Ovary (tissue), 9 donors: ENCODE measurements around the gene EEF1AKMT3. TPM values are rescaled to one million over a fixed set of nuclear protein-coding genes. Genes with fewer than 3 reads are reported as not detected.
A peak's percentile ranks its signal among the peaks of the same experiment; 100 is the strongest.

Experiments used
- DNase-seq, 5 donors: peaks; one replicate each; pipeline ENCODE4 v3.0.0-alpha.2; 2019 to 2020
- H3K27ac ChIP-seq, 2 donors: fragments of 200-600 bp; one replicate each; pipeline versions ENCODE4 v1.5.1 to v1.8.0; 2019 to 2022
- H3K27me3 ChIP-seq: fragments of 200-600 bp; one replicate; pipeline ENCODE4 v1.8.0; 2022
- H3K36me3 ChIP-seq: fragments of 200-600 bp; sonication (generic); one replicate; pipeline ENCODE4 v1.5.1; 2019
- H3K4me1 ChIP-seq: one replicate; pipeline ENCODE4 v1.8.1; 2013; ENCODE audit warnings: mild to moderate bottlenecking, moderate library complexity; ENCODE audit not compliant: insufficient read depth
- H3K4me3 ChIP-seq: fragments of 200-600 bp; sonication (generic); one replicate; pipeline ENCODE4 v1.5.1; 2017
- H3K9me3 ChIP-seq, 2 donors: fragments of 200-600 bp in 1 of 2; sonication (generic) in 1 of 2; one replicate each; pipeline versions ENCODE4 v1.5.1 to v1.8.1; 2013 to 2019; ENCODE audit warnings: mild to moderate bottlenecking in 1 of 2, moderate library complexity in 1 of 2
- EP300 ChIP-seq: sonication (generic); formaldehyde crosslinking; IDR thresholded peaks from one replicate; pipeline ENCODE4 v1.6.1; 2017; ENCODE audit warnings: antibody characterized with exemption
- POLR2A ChIP-seq: fragments of 450-650 bp; IDR thresholded peaks from one replicate; pipeline ENCODE4 v1.6.1; 2017; ENCODE audit warnings: antibody characterized with exemption, mild to moderate bottlenecking, moderate library complexity
- WGBS, 3 donors: extraction: QIAGEN DNeasy Blood & Tissue Kit in 1 of 3; methylation state at CpG; one replicate each; pipeline versions ENCODE4 v1.1.5 to v1.1.7; 2013 to 2017; 5-methylcytosine and 5-hydroxymethylcytosine counted together
- intact Hi-C, 4 donors: fragments of 100-400 bp; cut with DNase I; formaldehyde crosslinking; loops; one replicate each; pipeline versions ENCODE4 v1.11.0 to v1.15.1; 2022 to 2023
- polyA plus RNA-seq, 2 donors: library from polyadenylated mRNA; stranded (reverse); fragments of 200-250 nt in 1 of 2; fragments of 350-450 nt in 1 of 2; fragmentation: Illumina TruSeq in 1 of 2; extraction: RNeasy Lipid Tissue Mini Kit (QIAGEN cat#74804) in 1 of 2; gene quantifications; one replicate each; pipeline ENCODE4 v1.2.3, GENCODE V29; 2013 to 2014
- total RNA-seq, 7 donors: library from RNA; depleted of rRNA in 2 of 7; stranded (reverse); fragments of >200 nt in 2 of 7; fragmentation: NEBNext Ultra II Directional in 3 of 7; extraction: Animal tissue kit (Norgen Biotek cat#: 25700) in 3 of 7; gene quantifications; one replicate each; pipeline versions ENCODE4 v1.1.0 to v1.2.4, GENCODE V29; 2016 to 2023
- TF ChIP-seq, protein P1 (sequence below), 3 donors: fragments of 450-650 bp in 2 of 3; fragments of 200-600 bp in 1 of 3; IDR thresholded peaks; one replicate each; pipeline versions ENCODE4 v1.5.1 to v1.8.0; 2016 to 2022; ENCODE audit warnings: antibody characterized with exemption in 3 of 3, mild to moderate bottlenecking in 1 of 3
- donor health status: DM: no; HTN: no; CAD: no; lungs with moderate emphysema.
- donor health status: DM: no; HTN: no; CAD: no.
- donor health status: Bipolar disorder and iron deficiency.
- donor health status: DM: yes; HTN: yes; CAD: no.
- donor health status: DM: no; HTN: no; CAD: no.
- donor health status: DM: yes; HTN: yes; CAD: no.

The EEF1AKMT3 gene
- total and polyA plus RNA-seq, 9 donors = 10.4 to 18.0 (median 15.0) TPM

GRCh38 chr12:57743769-57744168 lies 28.6 kb upstream of the EEF1AKMT3 start:
- Histone ChIP-seq H3K27me3 (no peaks in the 10 kb centered on the region), H3K27ac (no peak overlapping the region), H3K4me3 (no peak overlapping the region), H3K36me3 (no peaks in the 10 kb centered on the region), H3K9me3 (no peaks in the 10 kb centered on the region), H3K4me1 (peaks cover 7% of the 10 kb centered on the region)
- intact Hi-C loops = no loop called here
- no peak for DNase-seq
- 84 to 86% (median 86%) methylated on average over 2 of the region's 2 CpGs for WGBS, 3 donors
- TF ChIP-seq, protein P1, sequence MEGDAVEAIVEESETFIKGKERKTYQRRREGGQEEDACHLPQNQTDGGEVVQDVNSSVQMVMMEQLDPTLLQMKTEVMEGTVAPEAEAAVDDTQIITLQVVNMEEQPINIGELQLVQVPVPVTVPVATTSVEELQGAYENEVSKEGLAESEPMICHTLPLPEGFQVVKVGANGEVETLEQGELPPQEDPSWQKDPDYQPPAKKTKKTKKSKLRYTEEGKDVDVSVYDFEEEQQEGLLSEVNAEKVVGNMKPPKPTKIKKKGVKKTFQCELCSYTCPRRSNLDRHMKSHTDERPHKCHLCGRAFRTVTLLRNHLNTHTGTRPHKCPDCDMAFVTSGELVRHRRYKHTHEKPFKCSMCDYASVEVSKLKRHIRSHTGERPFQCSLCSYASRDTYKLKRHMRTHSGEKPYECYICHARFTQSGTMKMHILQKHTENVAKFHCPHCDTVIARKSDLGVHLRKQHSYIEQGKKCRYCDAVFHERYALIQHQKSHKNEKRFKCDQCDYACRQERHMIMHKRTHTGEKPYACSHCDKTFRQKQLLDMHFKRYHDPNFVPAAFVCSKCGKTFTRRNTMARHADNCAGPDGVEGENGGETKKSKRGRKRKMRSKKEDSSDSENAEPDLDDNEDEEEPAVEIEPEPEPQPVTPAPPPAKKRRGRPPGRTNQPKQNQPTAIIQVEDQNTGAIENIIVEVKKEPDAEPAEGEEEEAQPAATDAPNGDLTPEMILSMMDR (IDR thresholded peaks at IDR 0.05) = no peak
- TF ChIP-seq POLR2A = no peak
- TF ChIP-seq EP300 = no peak

DNA sequence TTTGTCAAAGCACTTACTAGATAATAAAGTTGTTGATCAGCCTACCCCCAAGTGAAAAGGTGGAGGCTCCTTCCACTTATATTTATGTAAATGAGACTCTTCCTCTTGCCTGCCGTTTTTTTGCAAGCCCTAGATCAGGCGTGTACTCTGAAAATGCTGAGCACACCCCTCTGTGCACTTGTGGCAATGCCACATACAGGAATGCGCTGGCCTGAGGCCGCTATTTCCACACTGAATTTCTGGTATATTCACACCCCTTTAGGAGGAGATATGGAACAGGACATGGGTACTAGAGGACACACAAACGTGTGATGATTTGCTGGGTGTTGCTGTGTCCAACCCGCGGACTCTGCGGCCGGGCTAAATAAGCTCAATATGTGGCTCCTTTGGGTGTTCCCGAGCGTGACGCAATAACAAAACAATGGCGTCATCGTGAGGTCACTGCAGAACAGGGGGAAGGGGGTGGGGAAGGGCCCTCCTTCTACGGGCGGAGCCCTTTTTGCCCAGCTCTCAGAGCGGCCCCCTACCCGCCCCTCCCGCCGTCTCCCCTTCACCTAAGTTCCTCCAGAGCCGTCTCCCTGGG lies 28.1 kb upstream of the EEF1AKMT3 start:
- Histone ChIP-seq H3K27me3 (no peaks in the 10 kb centered on the region), H3K9me3 (no peaks in the 10 kb centered on the region), H3K4me1 (peaks cover 7% of the 10 kb centered on the region), H3K36me3 (no peaks in the 10 kb centered on the region), H3K4me3 (peak overlapping the region; percentile 56), H3K27ac (peak overlapping the region; percentile 92 to 95)
- intact Hi-C loops = no loop called here
- peak; percentile 60 to 86 (median 84) for DNase-seq
- WGBS, 3 donors = 3 to 5% (median 4%) methylated on average over 21 of the region's 21 CpGs
- no peak for TF ChIP-seq EP300
- TF ChIP-seq POLR2A = no peak
- TF ChIP-seq, protein P1 (IDR thresholded peaks at IDR 0.05) = no peak

DNA sequence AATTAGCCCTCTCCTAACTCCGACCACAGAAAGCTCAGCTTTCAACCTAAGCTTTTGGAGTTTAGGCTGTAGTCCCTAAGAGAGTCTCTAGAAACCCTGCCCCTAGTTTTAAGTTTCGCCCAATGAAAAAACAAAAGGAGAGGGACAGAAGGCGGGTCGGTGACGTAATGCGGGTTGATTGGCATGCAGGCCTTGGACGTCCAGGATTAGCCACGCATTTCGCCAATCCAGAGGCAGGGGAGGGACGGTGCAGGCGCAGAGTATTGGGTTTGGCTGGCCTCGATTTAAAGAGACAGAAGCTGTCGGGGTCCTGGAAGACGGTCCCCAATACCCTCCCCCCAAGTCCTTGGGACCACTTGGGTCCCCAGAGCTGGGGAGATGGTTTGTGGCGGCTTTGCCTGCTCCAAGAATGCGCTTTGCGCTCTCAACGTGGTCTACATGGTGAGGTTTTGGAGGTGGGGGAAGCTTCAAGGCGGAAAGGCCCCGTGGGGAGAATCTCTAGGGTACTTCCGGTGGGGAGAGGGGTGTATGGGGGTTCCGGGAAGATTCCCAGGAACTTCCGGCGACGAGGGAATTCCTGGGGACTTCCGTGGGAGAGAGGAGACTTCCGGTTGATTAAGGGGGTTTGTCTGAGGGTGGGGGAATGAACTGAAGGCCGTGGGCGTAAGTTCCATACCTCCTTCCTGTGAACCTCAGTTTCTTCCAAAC lies 27.5 kb upstream of the EEF1AKMT3 start, which contains the start of gene TSPAN31:
TSS of gene TSPAN31 (plus strand) at position 263 of the 708 bp plus-strand sequence. CDS start at position 379, 116 bp downstream.
- no peaks in the 10 kb centered on the region for H3K9me3 ChIP-seq
- H3K27me3 ChIP-seq = no peaks in the 10 kb centered on the region
- TF ChIP-seq POLR2A (peak; percentile 74), EP300 (no peak)
- no peaks in the 10 kb centered on the region for H3K36me3 ChIP-seq
- DNase-seq = peak; percentile 95 to 98 (median 96)
- H3K4me1 ChIP-seq = peaks cover 7% of the 10 kb centered on the region
- peak within 1 kb of the TSS; percentile 56 for H3K4me3 ChIP-seq
- H3K27ac ChIP-seq = peak within 1 kb of the TSS; percentile 92 to 95
- intact Hi-C loops = no loop called here
- WGBS, 3 donors = 0 to 1% (median 0%) methylated on average over 29 of the region's 29 CpGs

GRCh38 chr12:57745485-57745881 lies 26.9 kb upstream of the EEF1AKMT3 start:
- peak overlapping the region; percentile 92 to 95 for H3K27ac ChIP-seq
- no peaks in the 10 kb centered on the region for H3K9me3 ChIP-seq
- peaks cover 7% of the 10 kb centered on the region for H3K4me1 ChIP-seq
- no peak for DNase-seq
- no peaks in the 10 kb centered on the region for H3K36me3 ChIP-seq
- H3K4me3 ChIP-seq = peak overlapping the region; percentile 56
- TF ChIP-seq EP300 (no peak), POLR2A (no peak)
- TF ChIP-seq, protein P1 (IDR thresholded peaks at IDR 0.05) = no peak
- intact Hi-C loops = no loop called here
- no peaks in the 10 kb centered on the region for H3K27me3 ChIP-seq
- WGBS, 3 donors = 15 to 28% (median 25%) methylated on average over 8 of the region's 8 CpGs

GRCh38 chr12:57746025-57746424 lies 26.4 kb upstream of the EEF1AKMT3 start:
- DNase-seq = no peak
- Histone ChIP-seq H3K36me3 (no peaks in the 10 kb centered on the region), H3K27me3 (no peaks in the 10 kb centered on the region), H3K4me1 (peaks cover 7% of the 10 kb centered on the region), H3K9me3 (no peaks in the 10 kb centered on the region), H3K4me3 (no peak overlapping the region), H3K27ac (peak overlapping the region in 1 of 2 donors; percentile 95)
- TF ChIP-seq EP300 (no peak), POLR2A (no peak)
- TF ChIP-seq, protein P1 (IDR thresholded peaks at IDR 0.05) = no peak
- 76 to 91% (median 79%) methylated on average over 3 of the region's 3 CpGs for WGBS, 3 donors
- intact Hi-C loops = no loop called here
